GM10847 (cell line): ENCODE measurements around the gene CARNS1.

Source experiments
- POLR2A ChIP-seq: IDR thresholded peaks from 2 replicates; pipeline ENCODE4 v1.6.1; 2011; ENCODE audit not compliant: insufficient read length; ENCODE audit errors: extremely low read depth

CARNS1 gene

DNA sequence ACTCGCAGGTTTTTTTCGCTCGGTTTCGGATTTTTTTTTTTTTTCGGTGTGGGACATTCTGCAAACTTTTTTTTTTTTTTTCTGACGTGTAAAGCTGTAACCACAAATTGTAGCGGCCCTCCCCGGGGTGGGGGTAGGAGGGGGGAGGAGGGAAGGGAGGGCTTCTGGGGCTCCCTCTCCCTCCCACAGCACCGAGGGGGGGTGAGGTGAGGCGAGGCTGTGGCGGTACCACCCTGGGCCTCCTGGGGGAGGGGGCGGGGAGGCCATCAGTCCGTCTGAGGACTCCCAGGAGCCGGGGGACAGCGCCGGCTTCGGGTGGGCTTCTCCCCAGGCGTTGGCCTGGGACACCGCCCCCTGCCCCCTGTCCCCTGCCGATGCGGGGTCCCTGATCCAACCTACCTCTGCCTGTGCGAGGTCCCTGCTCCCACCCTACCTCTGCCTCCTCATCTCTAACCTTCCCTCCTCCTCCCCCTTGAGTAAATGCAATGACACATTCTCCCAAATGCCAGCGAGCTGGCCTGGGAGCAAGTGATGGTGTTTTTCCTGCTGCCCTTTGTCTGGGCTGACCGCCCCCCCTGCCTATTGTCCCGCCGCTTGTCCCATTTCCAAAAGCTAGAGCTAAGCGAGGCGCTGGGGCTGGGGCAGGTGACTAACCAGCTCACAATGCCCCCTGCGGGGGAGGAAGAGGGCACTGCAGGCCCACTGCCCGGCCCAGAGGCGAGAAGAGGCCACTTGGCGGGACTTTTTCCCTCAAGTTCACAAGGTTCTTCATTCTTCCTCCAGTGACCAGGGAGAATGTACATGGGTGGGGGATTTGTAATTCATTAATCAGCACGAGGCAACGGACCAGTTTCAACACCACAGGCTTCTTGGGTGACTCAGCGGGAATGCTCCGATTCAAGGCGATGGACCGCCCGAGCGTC, 41.6 kb upstream of the CARNS1 start:
- no peak for TF ChIP-seq POLR2A

DNA sequence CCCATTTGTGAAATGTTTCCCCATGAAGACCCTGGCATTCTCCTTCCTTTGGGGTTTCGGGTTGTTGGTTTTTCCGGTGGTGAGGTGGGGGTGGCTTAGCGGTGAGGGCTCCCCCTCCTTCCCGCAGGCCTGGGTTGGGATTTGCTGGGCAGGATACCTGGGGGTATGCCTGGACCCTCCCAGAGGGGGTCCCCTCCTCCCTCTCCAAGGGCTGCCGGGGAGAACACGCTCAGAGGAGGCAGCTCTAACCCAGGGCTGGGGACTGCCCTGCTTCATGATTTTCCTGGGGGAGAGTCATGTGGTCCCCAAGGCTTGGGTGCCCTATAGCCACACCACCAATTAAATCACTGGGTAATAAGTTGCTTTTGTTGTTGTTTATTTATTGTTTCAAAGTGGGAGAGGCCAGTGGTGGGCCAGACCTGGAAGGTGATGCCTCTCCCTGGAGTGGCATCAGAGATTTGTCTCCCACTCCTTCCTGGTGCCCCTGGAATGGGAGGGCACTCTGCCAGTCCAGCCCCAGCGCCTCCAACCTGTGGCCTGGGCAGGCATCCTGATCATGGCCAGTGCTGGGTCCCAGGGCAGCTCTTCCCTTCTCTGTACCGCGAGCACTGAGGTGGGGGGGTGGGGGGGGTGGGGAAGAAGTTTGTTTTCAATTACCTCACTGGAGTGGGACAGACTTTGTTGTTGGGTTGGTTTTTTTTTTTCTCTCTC, 40.8 kb upstream of the CARNS1 start:
- TF ChIP-seq POLR2A: no peak

- no peak for TF ChIP-seq POLR2A
Measured at GRCh38 chr11:67375320-67376055, 40.0 kb upstream of the CARNS1 start.

- no peak for TF ChIP-seq POLR2A
Measured at GRCh38 chr11:67376063-67376820, 39.2 kb upstream of the CARNS1 start.

DNA sequence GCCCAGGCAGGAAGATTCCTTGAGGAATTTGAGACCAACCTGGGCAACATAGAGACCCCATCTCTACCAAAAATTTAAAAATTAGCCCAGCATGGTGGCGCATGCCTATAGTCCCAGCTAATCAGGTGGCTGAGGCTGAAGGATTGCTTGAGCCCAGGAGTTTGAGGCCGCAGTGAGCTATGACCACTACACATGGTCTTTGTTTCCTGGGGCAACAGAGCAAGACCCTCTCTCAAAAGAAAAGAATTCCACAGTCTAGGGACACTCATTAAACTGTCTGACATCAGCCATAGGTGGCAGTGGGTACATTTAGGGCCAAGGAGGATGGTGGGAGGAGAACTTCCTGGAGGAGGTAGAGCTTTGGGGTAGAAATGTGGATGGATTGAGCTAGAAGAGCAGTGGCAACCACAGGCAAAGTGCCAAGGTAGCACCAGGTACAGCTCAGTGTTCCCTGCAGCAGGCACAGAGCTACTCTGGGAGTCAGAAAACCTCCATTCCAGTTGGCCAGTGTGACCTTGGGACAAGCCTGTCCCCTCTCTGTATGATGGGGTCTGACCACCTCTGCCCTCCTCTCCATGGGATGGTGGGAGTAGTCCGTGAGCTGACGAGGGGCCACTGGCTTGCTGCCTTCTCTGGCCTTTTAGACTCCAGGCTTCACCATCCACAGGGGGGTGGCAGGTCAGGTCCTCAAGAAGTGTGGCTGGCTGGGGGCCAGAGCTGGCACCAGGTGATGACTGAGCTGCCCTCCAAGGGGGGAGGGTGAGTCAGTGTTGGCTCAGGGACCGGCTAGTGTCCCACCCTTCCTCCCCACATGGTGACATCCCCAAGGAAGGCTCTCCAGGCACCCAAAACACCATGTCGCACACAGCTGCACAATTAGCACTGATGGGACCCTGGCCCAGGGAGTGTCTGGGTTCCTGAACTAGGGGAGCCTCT, 38.3 kb upstream of the CARNS1 start:
- TF ChIP-seq POLR2A: no peak

DNA sequence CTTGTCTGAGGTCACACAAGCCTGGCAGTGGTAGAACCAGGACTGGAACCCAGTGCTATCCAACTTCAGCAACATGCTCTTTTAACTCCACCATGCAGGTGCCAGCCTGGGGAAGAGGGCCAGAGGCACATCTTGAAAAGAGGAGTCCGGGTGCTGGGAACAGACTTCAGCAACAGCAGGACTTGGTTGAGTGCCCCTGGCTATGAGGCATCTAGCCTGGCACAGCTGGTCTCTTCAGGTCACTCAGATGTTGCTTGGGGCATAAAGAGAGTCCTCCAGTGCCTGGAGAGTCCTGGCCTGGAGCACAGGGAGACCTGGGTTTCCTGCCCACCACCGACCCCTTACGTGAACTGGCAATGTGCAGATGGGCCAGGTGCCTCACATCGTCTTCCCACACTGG, 36.9 kb upstream of the CARNS1 start:
- no peak for TF ChIP-seq POLR2A

GRCh38 chr11:67379061-67380058, 36.1 kb upstream of the CARNS1 start:
- TF ChIP-seq POLR2A: no peak

DNA sequence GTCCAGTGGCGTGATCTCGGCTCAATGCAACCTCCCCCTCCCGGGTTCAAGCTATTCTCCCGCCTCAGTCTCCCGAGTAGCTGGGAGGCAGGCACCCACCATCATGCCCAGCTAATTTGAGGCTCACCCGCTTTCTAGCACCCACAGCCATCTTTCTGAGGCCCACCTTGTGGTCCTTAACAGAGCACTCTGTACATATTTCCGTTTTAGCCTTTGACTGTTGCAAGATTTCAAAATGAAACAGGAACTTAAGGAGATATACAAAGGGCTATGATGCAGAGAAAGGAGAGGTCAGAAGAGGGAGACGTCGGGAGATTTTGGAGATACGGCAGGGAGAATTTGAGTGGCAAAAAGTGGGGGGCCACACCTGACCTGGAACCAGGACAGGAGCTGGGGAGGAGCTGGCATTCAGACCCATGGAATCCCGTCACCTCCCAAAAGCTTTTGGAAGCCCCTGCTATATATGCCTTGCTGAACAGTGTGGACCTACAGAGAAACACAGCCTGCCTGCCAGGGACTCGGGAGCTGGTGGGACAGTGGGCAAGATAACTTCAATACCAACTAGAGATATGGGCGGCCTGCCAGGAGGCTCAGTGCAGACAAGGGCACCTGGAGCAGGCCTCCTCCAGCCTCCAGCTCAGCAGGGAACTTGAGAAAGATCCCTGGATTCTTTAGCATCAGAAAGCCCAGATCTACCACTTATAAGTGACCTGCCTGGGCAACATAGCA, 34.1 kb upstream of the CARNS1 start:
- no peak for TF ChIP-seq POLR2A

DNA sequence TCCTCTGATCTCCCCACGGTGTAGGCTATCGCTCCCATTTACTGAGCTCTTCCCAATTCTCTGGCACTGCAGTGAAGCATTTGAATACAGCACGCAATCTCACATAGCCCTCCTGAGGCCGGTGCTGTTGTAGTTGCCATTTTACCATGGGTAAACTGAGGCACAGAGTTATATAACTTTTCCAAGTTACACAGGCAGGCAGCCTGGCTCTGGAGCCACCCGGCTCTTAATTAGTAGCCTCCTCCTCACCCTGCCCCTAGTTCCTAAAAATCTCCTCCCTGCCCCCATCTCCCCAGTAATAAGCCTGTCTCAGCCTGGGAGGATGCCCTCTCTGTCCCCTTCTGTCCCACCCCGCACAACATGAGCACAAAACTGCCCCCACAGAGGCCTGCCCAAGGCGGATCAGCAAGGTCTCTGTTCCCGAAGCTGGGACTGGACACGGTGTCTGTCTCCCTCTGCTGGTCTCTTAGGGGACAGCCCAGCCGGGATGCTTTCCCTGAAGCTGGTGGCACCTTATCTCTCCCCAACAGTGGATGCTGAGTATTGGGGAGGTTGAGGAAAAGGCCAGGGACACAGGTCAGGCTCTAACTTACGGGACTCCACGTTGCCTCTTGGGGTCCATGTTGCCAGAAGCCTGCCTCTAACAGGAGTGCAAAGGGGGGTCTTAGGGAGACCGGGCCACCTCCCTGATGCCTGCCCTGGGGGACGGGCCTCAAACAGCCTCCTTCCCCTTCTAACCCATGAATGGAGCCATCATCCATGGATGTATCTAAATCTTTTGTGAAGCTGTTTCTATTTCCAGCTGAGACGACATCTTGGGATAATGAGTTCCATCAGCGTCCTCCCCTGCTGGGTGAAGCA, 33.0 kb upstream of the CARNS1 start:
- TF ChIP-seq POLR2A: no peak

GRCh38 chr11:67384851-67385366, 30.6 kb upstream of the CARNS1 start:
- no peak for TF ChIP-seq POLR2A

DNA sequence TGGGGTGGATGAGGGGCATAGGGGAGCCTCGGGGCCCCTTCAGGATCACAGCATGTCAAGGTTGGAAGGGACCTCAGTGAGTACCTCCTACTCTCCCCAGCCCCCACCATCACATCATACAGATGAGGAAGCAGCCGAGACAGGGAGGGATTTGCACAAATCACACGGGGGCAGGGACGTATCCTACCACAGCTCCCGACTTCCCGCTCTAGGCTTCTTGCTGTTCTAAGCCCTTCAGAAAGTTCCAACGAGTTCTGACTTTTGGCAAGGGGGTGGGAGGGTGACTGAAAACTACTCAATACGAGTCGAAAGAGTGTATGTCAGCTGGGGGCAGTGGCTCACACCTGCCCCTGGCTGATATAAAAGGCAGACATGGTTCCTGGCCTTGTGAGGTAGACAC, 28.4 kb upstream of the CARNS1 start:
- TF ChIP-seq POLR2A: no peak
